ENCODE results near the gene CHD9.

DNA sequence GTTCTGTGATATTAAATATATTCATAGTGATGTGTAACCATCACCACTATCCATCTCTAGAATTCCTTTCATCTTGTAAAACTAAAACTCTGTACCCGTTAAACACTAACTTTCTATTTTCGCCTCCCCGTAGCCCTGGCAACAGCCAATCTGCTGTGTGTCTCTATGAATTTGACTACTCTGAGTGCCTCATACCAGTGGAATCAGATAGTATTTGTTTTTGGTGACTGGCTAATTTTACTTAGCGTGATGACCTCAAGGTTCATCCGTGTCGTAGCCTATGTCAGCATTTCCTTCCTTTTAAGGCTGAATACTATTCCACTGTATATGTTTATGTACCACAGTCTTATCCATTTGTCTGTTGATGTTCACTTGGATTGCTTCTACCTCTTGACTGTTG, 18.2 kb downstream of the CHD9 start:
- TF ChIP-seq, protein P1, sequence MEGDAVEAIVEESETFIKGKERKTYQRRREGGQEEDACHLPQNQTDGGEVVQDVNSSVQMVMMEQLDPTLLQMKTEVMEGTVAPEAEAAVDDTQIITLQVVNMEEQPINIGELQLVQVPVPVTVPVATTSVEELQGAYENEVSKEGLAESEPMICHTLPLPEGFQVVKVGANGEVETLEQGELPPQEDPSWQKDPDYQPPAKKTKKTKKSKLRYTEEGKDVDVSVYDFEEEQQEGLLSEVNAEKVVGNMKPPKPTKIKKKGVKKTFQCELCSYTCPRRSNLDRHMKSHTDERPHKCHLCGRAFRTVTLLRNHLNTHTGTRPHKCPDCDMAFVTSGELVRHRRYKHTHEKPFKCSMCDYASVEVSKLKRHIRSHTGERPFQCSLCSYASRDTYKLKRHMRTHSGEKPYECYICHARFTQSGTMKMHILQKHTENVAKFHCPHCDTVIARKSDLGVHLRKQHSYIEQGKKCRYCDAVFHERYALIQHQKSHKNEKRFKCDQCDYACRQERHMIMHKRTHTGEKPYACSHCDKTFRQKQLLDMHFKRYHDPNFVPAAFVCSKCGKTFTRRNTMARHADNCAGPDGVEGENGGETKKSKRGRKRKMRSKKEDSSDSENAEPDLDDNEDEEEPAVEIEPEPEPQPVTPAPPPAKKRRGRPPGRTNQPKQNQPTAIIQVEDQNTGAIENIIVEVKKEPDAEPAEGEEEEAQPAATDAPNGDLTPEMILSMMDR (IDR thresholded peaks at IDR 0.05): no peak
- no peak for TF ChIP-seq POLR2A (IDR thresholded peaks at IDR 0.05)
